LNCaP clone FGC (cell line): ENCODE results near the gene GIMAP5.
A peak's percentile ranks its signal among the peaks of the same experiment; 100 is the strongest.

Experiments
- DNase-seq: peaks from one replicate; pipeline ENCODE4 v3.0.0-alpha.2; 2011; ENCODE audit warnings: low read depth
- H3K4me3 ChIP-seq: 2 replicates; pipeline ENCODE4 v1.5.1; 2011; ENCODE audit warnings: mild to moderate bottlenecking, low read depth, low read length, control low read depth
- CTCF ChIP-seq: IDR thresholded peaks from 2 replicates; pipeline ENCODE4 v1.5.1; 2012; ENCODE audit warnings: mild to moderate bottlenecking; ENCODE audit not compliant: control insufficient read depth, insufficient read depth; ENCODE audit errors: extremely low read depth

GIMAP5 gene

GRCh38 chr7:150753239-150753638, 16.0 kb downstream of the GIMAP5 start:
- DNase-seq = no peak
- H3K4me3 ChIP-seq = no peak overlapping the region
- no peak for TF ChIP-seq CTCF

- DNase-seq = no peak
- H3K4me3 ChIP-seq = no peak overlapping the region
- TF ChIP-seq CTCF = peak; percentile 25
Measured at GRCh38 chr7:150753826-150754603, 16.8 kb downstream of the GIMAP5 start.

- H3K4me3 ChIP-seq = no peak overlapping the region
- TF ChIP-seq CTCF = no peak
- DNase-seq = no peak
Measured at GRCh38 chr7:150754951-150755350, 17.7 kb downstream of the GIMAP5 start.

GRCh38 chr7:150755473-150756099, 18.4 kb downstream of the GIMAP5 start:
- DNase-seq = no peak
- no peak for TF ChIP-seq CTCF
- H3K4me3 ChIP-seq = no peak overlapping the region

- H3K4me3 ChIP-seq = no peak overlapping the region
- TF ChIP-seq CTCF = no peak
- DNase-seq = no peak
Measured at GRCh38 chr7:150756166-150756565, 18.9 kb downstream of the GIMAP5 start.

- TF ChIP-seq CTCF = peak; percentile 55
- H3K4me3 ChIP-seq = no peak overlapping the region
- DNase-seq = no peak
Measured at GRCh38 chr7:150756858-150757257, 19.6 kb downstream of the GIMAP5 start.
